ENCODE measurements around the gene ASB1. TPM values are rescaled to one million over a fixed set of nuclear protein-coding genes. Genes with fewer than 3 reads are reported as not detected.

ASB1 gene
- total and polyA plus RNA-seq, 2 of the 13 experiments (the other 11 are each of a cell fraction or from before 2014, with no cell fraction given) = 48.6 to 49.2 TPM

- TF ChIP-seq MED1 (CRISPR knock-in tag; IDR thresholded peaks at IDR 0.05) (peak; percentile 89), SATB2 (CRISPR knock-in tag; IDR thresholded peaks at IDR 0.05) (no peak; the same call in 1 of the 2 replicates), ZEB1 (IDR thresholded peaks at IDR 0.05; ENCODE audit: insufficient replicate concordance, low read depth) (no peak), SMAD9 (CRISPR knock-in tag; IDR thresholded peaks at IDR 0.05) (no peak), TFAP4 (IDR thresholded peaks at IDR 0.05; ENCODE audit: borderline replicate concordance, low read depth) (peak; percentile 81; the same call in 1 of the 2 replicates), TRIM22 (IDR thresholded peaks at IDR 0.05) (no peak), IKZF1 (IDR thresholded peaks at IDR 0.05) (no peak), ZNF747 (CRISPR knock-in tag; IDR thresholded peaks at IDR 0.05; ENCODE audit: borderline replicate concordance) (peak; percentile 63; the same call in 1 of the 2 replicates), ESRRA (CRISPR knock-in tag; IDR thresholded peaks at IDR 0.05; ENCODE audit: low read depth) (no peak; the same call in none of the 2 replicates), SNAI1 (CRISPR knock-in tag; IDR thresholded peaks at IDR 0.05; ENCODE audit: borderline replicate concordance) (no peak), HOXA9 (CRISPR knock-in tag; IDR thresholded peaks at IDR 0.05; ENCODE audit: borderline replicate concordance) (no peak), ZNF17 (CRISPR knock-in tag; IDR thresholded peaks at IDR 0.05) (no peak), ZSCAN30 (CRISPR knock-in tag; IDR thresholded peaks at IDR 0.05) (no peak), ATAD3A (CRISPR knock-in tag; IDR thresholded peaks at IDR 0.05) (no peak), ZNF781 (CRISPR knock-in tag; IDR thresholded peaks at IDR 0.05; ENCODE audit: borderline replicate concordance, not compliant biosample characterization) (peak; percentile 28), ARNTL (CRISPR knock-in tag; IDR thresholded peaks at IDR 0.05) (peak; percentile 92), MLXIP (CRISPR knock-in tag; IDR thresholded peaks at IDR 0.05; ENCODE audit: borderline replicate concordance) (no peak), GZF1 (CRISPR knock-in tag; IDR thresholded peaks at IDR 0.05) (peak; percentile 83; the same call in 1 of the 2 replicates)
- TF ChIP-seq, protein P1, sequence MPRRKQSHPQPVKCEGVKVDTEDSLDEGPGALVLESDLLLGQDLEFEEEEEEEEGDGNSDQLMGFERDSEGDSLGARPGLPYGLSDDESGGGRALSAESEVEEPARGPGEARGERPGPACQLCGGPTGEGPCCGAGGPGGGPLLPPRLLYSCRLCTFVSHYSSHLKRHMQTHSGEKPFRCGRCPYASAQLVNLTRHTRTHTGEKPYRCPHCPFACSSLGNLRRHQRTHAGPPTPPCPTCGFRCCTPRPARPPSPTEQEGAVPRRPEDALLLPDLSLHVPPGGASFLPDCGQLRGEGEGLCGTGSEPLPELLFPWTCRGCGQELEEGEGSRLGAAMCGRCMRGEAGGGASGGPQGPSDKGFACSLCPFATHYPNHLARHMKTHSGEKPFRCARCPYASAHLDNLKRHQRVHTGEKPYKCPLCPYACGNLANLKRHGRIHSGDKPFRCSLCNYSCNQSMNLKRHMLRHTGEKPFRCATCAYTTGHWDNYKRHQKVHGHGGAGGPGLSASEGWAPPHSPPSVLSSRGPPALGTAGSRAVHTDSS (CRISPR knock-in tag; conservative IDR thresholded peaks at IDR 0.05) = no peak
- TF ChIP-seq, protein P2, sequence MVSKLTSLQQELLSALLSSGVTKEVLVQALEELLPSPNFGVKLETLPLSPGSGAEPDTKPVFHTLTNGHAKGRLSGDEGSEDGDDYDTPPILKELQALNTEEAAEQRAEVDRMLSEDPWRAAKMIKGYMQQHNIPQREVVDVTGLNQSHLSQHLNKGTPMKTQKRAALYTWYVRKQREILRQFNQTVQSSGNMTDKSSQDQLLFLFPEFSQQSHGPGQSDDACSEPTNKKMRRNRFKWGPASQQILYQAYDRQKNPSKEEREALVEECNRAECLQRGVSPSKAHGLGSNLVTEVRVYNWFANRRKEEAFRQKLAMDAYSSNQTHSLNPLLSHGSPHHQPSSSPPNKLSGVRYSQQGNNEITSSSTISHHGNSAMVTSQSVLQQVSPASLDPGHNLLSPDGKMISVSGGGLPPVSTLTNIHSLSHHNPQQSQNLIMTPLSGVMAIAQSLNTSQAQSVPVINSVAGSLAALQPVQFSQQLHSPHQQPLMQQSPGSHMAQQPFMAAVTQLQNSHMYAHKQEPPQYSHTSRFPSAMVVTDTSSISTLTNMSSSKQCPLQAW (CRISPR knock-in tag; IDR thresholded peaks at IDR 0.05) = peak; percentile 94
These were observed 14.8 kb downstream of the ASB1 start (continued) for GRCh38 chr2:238441262-238442114.

Measured in HepG2 (cell line).